Prostate gland (tissue), 2 donors: ENCODE data around the gene CERKL.

ENCODE experiments used
- POLR2A ChIP-seq: fragments of 450-650 bp; IDR thresholded peaks from one replicate; pipeline ENCODE4 v1.6.1; 2016; ENCODE audit warnings: antibody characterized with exemption, mild to moderate bottlenecking
- POLR2AphosphoS5 ChIP-seq: sonication (generic); formaldehyde crosslinking; IDR thresholded peaks from one replicate; pipeline ENCODE4 v1.6.1; 2017; ENCODE audit warnings: antibody characterized with exemption
- TF ChIP-seq, protein P1 (sequence below), 4 experiments: fragments of 200-600 bp in 2 of 4; fragments of 450-650 bp in 2 of 4; sonication (generic) in 2 of 4; IDR thresholded peaks; 1 replicate in 3 of 4; 2 replicates in 1 of 4; pipeline ENCODE4 v1.5.1; 2016 to 2019; ENCODE audit warnings: antibody characterized with exemption in 4 of 4, mild to moderate bottlenecking in 2 of 4, moderate library complexity in 2 of 4

DNA sequence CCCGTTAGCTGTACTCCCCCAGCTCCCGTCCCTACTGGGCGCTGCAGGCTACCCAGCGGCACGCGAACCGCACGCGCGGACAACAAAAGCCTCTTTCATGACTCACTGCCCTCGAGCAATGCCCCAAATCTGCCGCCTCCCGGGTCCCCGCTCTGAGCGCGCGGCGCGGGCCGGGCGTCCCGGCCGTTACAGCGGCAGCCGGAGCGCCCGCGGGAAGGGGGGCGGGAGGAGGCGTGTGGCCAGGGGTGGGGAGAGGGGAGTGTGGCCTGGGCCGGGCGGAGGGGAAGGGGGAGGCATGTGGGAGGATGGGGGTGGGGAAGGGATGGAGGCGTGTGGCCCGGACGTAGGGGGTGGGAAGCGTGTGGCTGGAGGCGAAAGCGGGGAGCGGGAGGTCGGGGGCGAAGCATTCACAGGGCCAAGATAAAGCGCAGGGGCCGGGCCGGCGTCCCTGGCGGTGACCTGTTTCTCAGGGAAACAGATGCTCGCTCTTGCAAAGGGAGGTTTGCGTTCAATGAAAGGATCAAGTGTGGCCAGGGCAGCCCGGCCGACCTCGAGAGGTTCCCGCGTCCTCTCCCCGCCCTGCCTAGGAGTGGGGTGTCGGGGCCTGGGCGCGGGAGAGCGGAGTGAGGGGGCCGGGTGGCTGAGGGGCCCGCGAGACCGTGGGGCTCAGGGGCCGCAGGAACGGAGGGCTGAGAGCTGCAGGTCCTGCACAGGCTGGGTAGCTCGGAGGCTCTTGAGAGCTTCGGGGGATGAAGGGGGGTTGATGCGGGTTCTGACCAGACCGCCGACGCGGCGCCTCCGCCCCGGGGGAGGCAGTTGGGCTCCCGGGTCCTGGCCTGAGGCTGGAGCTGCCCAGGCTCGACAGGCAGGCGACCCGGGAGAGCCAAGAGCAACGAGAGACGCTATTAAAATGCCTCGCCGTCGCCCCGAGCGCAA lies 26.9 kb upstream of the CERKL start:
- TF ChIP-seq, protein P1, sequence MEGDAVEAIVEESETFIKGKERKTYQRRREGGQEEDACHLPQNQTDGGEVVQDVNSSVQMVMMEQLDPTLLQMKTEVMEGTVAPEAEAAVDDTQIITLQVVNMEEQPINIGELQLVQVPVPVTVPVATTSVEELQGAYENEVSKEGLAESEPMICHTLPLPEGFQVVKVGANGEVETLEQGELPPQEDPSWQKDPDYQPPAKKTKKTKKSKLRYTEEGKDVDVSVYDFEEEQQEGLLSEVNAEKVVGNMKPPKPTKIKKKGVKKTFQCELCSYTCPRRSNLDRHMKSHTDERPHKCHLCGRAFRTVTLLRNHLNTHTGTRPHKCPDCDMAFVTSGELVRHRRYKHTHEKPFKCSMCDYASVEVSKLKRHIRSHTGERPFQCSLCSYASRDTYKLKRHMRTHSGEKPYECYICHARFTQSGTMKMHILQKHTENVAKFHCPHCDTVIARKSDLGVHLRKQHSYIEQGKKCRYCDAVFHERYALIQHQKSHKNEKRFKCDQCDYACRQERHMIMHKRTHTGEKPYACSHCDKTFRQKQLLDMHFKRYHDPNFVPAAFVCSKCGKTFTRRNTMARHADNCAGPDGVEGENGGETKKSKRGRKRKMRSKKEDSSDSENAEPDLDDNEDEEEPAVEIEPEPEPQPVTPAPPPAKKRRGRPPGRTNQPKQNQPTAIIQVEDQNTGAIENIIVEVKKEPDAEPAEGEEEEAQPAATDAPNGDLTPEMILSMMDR (IDR thresholded peaks at IDR 0.05), result no peak
- TF ChIP-seq POLR2A (no peak), POLR2AphosphoS5 (no peak)
